Tibial artery (tissue), 4 donors: ENCODE data around the gene ILF3.

Source experiments
- DNase-seq, 2 donors: peaks; one replicate each; pipeline ENCODE4 v3.0.0-alpha.2; 2019
- H3K27ac ChIP-seq, 2 donors: fragments of 200-600 bp; sonication (generic) in 1 of 2; 1 replicate in 1 of 2; 2 replicates in 1 of 2; pipeline ENCODE4 v1.5.1; 2018 to 2019; ENCODE audit warnings: mild to moderate bottlenecking in 1 of 2
- H3K27me3 ChIP-seq, 2 donors: fragments of 200-600 bp; sonication (generic) in 1 of 2; one replicate each; pipeline versions ENCODE4 v1.5.1 to v1.6.0; 2016 to 2019
- H3K36me3 ChIP-seq, 3 donors: fragments of 200-600 bp; sonication (generic) in 2 of 3; one replicate each; pipeline ENCODE4 v1.5.1; 2016 to 2019; ENCODE audit warnings: mild to moderate bottlenecking in 2 of 3
- H3K4me1 ChIP-seq, 4 donors: fragments of 200-600 bp; sonication (generic) in 2 of 4; 1 replicate in 3 of 4; 2 replicates in 1 of 4; pipeline ENCODE4 v1.5.1; 2016 to 2019
- H3K4me3 ChIP-seq, 2 donors: fragments of 200-600 bp; sonication (generic) in 1 of 2; 1 replicate in 1 of 2; 2 replicates in 1 of 2; pipeline ENCODE4 v1.5.1; 2018 to 2019; ENCODE audit warnings: mild to moderate bottlenecking in 2 of 2
- H3K9me3 ChIP-seq, 3 donors: fragments of 200-600 bp; sonication (generic) in 1 of 3; one replicate each; pipeline ENCODE4 v1.5.1; 2016 to 2019
- CTCF ChIP-seq, 2 experiments: fragments of 200-600 bp in 1 of 2; fragments of 450-650 bp in 1 of 2; IDR thresholded peaks; one replicate each; pipeline ENCODE4 v1.5.1; 2017 to 2019; ENCODE audit warnings: antibody characterized with exemption in 2 of 2, mild to moderate bottlenecking in 1 of 2, moderate library complexity in 1 of 2
- intact Hi-C: fragments of 100-400 bp; cut with DNase I; formaldehyde crosslinking; loops from one replicate; pipeline ENCODE4 v1.15.0; 2023; ENCODE audit warnings: low total_unique reads

The ILF3 gene

GRCh38 chr19:10694706-10695307, 40.7 kb downstream of the ILF3 start:
- Histone ChIP-seq H3K36me3 (peaks cover 7 to 29% (median 26%) of the 10 kb centered on the region in 3 donors), H3K4me3 (no peak overlapping the region), H3K9me3 (no peaks in the 10 kb centered on the region), H3K27me3 (peaks cover 0 to 3% of the 10 kb centered on the region in 2 donors), H3K27ac (no peak overlapping the region), H3K4me1 (peaks cover 0 to 26% (median 10%) of the 10 kb centered on the region in 4 donors)
- TF ChIP-seq CTCF (IDR thresholded peaks at IDR 0.05), result no peak
- no peak for DNase-seq
- intact Hi-C loops, result no loop called here

- peak in 1 of 2 experiments; percentile 8 for TF ChIP-seq CTCF (IDR thresholded peaks at IDR 0.05)
- Histone ChIP-seq H3K27me3 (peaks cover 0 to 3% of the 10 kb centered on the region in 2 donors), H3K36me3 (peaks cover 7 to 20% (median 17%) of the 10 kb centered on the region in 3 donors), H3K27ac (no peak overlapping the region), H3K4me3 (peak overlapping the region in 1 of 2 donors; percentile 22), H3K4me1 (peaks cover 0 to 20% (median 13%) of the 10 kb centered on the region in 4 donors), H3K9me3 (no peaks in the 10 kb centered on the region)
- intact Hi-C loops, result no loop called here
- DNase-seq, result peak; percentile 91 to 92
Observed at GRCh38 chr19:10695401-10696398, 41.6 kb downstream of the ILF3 start.

DNA sequence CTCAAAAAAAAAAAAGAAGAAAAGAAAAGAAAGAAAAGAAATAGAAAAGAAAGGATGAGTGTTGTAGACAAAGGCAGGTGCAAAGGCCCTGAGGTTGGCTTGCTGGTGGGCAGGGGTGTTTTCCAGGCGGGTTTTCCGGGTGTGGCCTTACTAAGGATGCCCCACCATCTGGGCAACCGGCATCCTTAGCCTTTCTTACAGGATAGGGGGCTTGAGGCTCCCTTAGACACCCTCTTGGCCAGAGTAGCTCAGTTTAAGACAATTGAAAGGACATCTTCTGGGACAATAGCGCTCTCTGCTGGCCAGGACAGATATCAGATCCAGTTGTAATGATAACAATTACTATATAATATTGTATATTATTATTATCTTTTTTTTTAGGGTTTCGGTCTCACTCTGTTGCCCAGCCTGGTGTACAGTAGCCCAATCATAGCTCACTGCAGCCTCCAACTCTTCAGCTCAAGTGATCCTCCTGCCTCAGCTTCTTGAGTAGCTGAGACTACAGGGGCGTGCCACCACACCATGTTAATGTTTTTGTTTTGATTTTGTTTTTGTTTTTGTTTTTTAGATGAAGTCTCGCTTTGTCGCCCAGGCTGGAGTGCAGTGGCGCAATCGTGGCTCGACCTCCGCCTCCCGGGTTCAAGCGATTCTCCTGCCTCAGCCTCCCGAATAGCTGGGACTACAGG, 45.6 kb downstream of the ILF3 start:
- intact Hi-C loops, result no loop called here
- peak in 1 of 2 experiments; percentile 41 for TF ChIP-seq CTCF (IDR thresholded peaks at IDR 0.05)

GRCh38 chr19:10701955-10702525, 47.9 kb downstream of the ILF3 start:
- H3K4me1 ChIP-seq, result peaks cover 0 to 22% (median 10%) of the 10 kb centered on the region in 4 donors
- H3K27me3 ChIP-seq, result no peaks in the 10 kb centered on the region
- H3K4me3 ChIP-seq, result peak overlapping the region; percentile 64 to 66
- H3K27ac ChIP-seq, result peak overlapping the region; percentile 13 to 61
- no peak for DNase-seq
- peaks cover 0 to 19% (median under 1%) of the 10 kb centered on the region in 3 donors for H3K36me3 ChIP-seq
- TF ChIP-seq CTCF (IDR thresholded peaks at IDR 0.05), result no peak
- H3K9me3 ChIP-seq, result no peaks in the 10 kb centered on the region
- intact Hi-C loops, result no loop called here

More for the DNA sequence above, 45.6 kb downstream of the ILF3 start:
- H3K4me3 ChIP-seq, result no peak overlapping the region
- peaks cover 0 to 35% (median 19%) of the 10 kb centered on the region in 4 donors for H3K4me1 ChIP-seq
- H3K27me3 ChIP-seq, result peaks cover 0 to 3% of the 10 kb centered on the region in 2 donors
- H3K9me3 ChIP-seq, result no peaks in the 10 kb centered on the region
- peaks cover 0 to 11% (median 0%) of the 10 kb centered on the region in 3 donors for H3K36me3 ChIP-seq
- no peak overlapping the region for H3K27ac ChIP-seq
- no peak for DNase-seq

GRCh38 chr19:10706990-10707389, 52.8 kb downstream of the ILF3 start:
- no peak for DNase-seq
- intact Hi-C loops, result no loop called here

More at GRCh38 chr19:10706990-10707389, 52.8 kb downstream of the ILF3 start:
- Histone ChIP-seq H3K27ac (no peak overlapping the region), H3K36me3 (peaks cover 0 to 51% (median 27%) of the 10 kb centered on the region in 3 donors), H3K9me3 (no peaks in the 10 kb centered on the region), H3K4me3 (no peak overlapping the region), H3K4me1 (peaks cover 0 to 5% (median 3%) of the 10 kb centered on the region in 4 donors), H3K27me3 (no peaks in the 10 kb centered on the region)
- TF ChIP-seq CTCF (IDR thresholded peaks at IDR 0.05), result no peak
